Skeletal muscle tissue (tissue), 4 donors: ENCODE results near the gene CDC42EP5. TPM values are rescaled to one million over a fixed set of nuclear protein-coding genes. Genes with fewer than 3 reads are reported as not detected.

Source experiments
- H3K27ac ChIP-seq: one replicate; pipeline ENCODE4 v1.7.0; 2013; ENCODE audit warnings: mild to moderate bottlenecking, low read depth, low read length, inconsistent platforms
- H3K27me3 ChIP-seq, 3 donors: one replicate each; pipeline ENCODE4 v1.7.0; 2013; ENCODE audit warnings: low read length in 3 of 3; ENCODE audit not compliant: control insufficient read depth in 3 of 3, insufficient read depth in 3 of 3
- H3K36me3 ChIP-seq, 3 donors: one replicate each; pipeline ENCODE4 v1.7.0; 2013; ENCODE audit warnings: low read length in 3 of 3; ENCODE audit not compliant: control insufficient read depth in 3 of 3, insufficient read depth in 3 of 3
- H3K4me1 ChIP-seq, 3 donors: one replicate each; pipeline ENCODE4 v1.7.0; 2013; ENCODE audit warnings: low read length in 3 of 3, mild to moderate bottlenecking in 3 of 3; ENCODE audit not compliant: control insufficient read depth in 3 of 3, insufficient read depth in 3 of 3
- H3K4me3 ChIP-seq, 3 donors: one replicate each; pipeline ENCODE4 v1.7.0; 2013; ENCODE audit warnings: low read length in 3 of 3
- H3K9ac ChIP-seq, 3 donors: one replicate each; pipeline ENCODE4 v1.7.0; 2013; ENCODE audit warnings: low read length in 3 of 3, mild to moderate bottlenecking in 3 of 3, moderate library complexity in 2 of 3, low read depth in 1 of 3
- H3K9me3 ChIP-seq, 3 donors: one replicate each; pipeline ENCODE4 v1.7.0; 2013; ENCODE audit warnings: low read length in 3 of 3; ENCODE audit not compliant: control insufficient read depth in 3 of 3
- total RNA-seq: library from RNA; depleted of rRNA; stranded (reverse); fragments of >200 nt; gene quantifications from one replicate; pipeline ENCODE4 v1.2.3, GENCODE V29; 2014
- donor health status: Osteomylitis.

The CDC42EP5 gene
- total RNA-seq, 1 donor from 2014 or later: 31.8 TPM

GRCh38 chr19:54428323-54429175 is 44.5 kb downstream of the CDC42EP5 start:
- Histone ChIP-seq H3K36me3 (no peaks in the 10 kb centered on the region), H3K27me3 (peaks cover 42 to 51% (median 45%) of the 10 kb centered on the region in 3 donors), H3K27ac (no peak overlapping the region), H3K9ac (no peak overlapping the region), H3K9me3 (no peaks in the 10 kb centered on the region), H3K4me3 (no peak overlapping the region), H3K4me1 (peaks cover 3 to 7% (median 6%) of the 10 kb centered on the region in 3 donors)

DNA sequence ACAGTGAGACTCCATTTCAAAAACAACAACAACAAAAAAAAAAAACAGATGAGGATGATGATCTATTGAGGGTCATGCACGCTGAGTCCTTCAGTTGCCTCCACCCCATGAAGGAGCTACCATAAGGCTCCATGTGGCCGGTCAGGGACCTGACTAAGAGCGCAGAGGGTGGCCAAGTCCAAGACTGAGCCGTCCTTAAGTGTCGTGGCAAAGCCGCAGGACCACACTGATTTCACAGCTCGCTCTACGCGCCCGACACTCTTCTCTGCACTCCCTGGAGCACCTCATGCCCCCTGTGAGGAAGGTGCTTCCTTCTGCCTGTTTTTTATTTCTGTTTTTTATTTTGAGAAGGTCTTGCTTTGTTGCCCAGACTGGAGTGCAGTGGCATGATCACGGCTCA is 45.5 kb downstream of the CDC42EP5 start:
- H3K9ac ChIP-seq: no peak overlapping the region
- H3K36me3 ChIP-seq: no peaks in the 10 kb centered on the region
- H3K27me3 ChIP-seq: peaks cover 44 to 51% (median 45%) of the 10 kb centered on the region in 3 donors
- no peaks in the 10 kb centered on the region for H3K9me3 ChIP-seq
- no peak overlapping the region for H3K4me3 ChIP-seq
- peaks cover 3 to 7% (median 6%) of the 10 kb centered on the region in 3 donors for H3K4me1 ChIP-seq
- no peak overlapping the region for H3K27ac ChIP-seq

DNA sequence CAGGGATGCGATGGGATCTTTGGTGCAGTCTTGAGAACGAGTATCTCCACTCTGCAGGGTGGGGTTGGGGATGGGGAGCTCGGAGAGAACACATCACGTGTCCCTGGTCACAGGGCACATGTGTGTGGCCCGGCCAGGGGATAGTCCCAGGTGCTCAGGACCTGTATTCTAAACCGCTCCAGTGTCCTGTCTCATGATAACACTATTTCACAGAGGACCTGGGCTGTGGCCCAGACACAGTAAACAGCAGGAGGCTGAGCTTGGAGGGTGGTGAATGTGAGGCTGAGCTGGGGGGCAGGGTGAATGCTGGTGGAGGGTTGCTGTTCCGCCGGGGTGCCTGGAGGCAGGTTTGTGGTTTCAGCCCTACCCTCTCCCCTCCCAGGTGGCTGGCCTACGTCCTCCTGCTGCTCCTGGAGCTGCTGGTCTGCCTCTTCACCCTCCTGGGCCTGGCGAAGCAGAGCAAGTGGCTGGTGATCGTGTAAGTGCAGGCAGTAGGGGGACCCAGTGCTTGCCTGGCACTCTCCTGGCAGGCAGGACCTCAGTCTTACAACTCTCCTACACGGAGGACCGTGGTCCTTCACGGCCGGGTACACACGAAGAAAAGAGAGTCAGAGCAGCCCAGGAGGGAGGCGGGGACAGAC is 46.7 kb downstream of the CDC42EP5 start:
- Histone ChIP-seq H3K27ac (no peak overlapping the region), H3K27me3 (peaks cover 43 to 59% (median 50%) of the 10 kb centered on the region in 3 donors), H3K9me3 (no peaks in the 10 kb centered on the region), H3K4me1 (peaks cover under 1 to 4% (median 4%) of the 10 kb centered on the region in 3 donors), H3K36me3 (no peaks in the 10 kb centered on the region), H3K9ac (no peak overlapping the region), H3K4me3 (no peak overlapping the region)

DNA sequence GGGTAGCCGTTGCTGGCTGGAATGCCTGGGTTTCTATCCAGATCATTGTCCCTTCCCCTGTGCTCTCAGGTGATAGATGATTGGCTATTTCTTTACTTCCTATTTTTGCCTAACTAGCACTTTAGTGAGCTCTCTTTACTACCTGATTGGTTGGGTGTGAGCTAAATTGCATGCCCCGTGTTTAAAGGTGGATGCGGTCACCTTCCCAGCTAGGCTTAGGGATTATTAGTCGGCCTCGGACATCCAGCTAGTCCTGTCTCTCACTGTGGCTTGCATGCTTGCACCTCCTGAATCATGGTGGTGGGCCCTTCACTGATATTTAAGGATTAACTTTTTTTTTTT is 47.7 kb downstream of the CDC42EP5 start:
- Histone ChIP-seq H3K27me3 (peaks cover 50 to 59% (median 58%) of the 10 kb centered on the region in 3 donors), H3K9ac (no peak overlapping the region), H3K4me3 (no peak overlapping the region), H3K4me1 (peaks cover 0 to 3% (median 2%) of the 10 kb centered on the region in 3 donors), H3K36me3 (no peaks in the 10 kb centered on the region), H3K9me3 (no peaks in the 10 kb centered on the region), H3K27ac (no peak overlapping the region)

- Histone ChIP-seq H3K4me1 (no peaks in the 10 kb centered on the region), H3K27me3 (peaks cover 48 to 57% (median 57%) of the 10 kb centered on the region in 3 donors), H3K36me3 (no peaks in the 10 kb centered on the region)
These were observed 48.3 kb downstream of the CDC42EP5 start for GRCh38 chr19:54424660-54425381.

DNA sequence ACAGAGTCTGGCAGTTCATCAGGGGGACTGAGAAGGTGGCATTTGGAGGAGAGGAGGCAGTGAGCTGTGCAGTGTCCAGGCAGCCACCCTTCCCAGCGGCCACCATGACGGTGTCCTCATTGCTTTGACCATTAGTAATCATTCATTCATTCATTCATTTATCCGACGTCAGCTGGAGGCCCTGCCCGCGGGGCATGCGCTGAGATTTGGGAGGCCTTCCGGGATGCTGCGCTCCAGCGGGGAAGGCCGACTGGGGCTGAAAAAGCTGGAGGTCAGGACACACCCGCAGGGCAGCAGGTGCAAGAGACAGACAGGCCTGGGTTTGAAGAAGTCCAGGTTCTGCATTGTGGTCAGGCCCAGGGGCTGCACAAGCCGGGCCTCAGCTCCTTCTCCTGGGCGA is 48.9 kb downstream of the CDC42EP5 start:
- H3K4me3 ChIP-seq: no peak overlapping the region
- no peaks in the 10 kb centered on the region for H3K4me1 ChIP-seq
- no peaks in the 10 kb centered on the region for H3K9me3 ChIP-seq
- no peaks in the 10 kb centered on the region for H3K36me3 ChIP-seq
- H3K9ac ChIP-seq: no peak overlapping the region
- peaks cover 48 to 57% (median 57%) of the 10 kb centered on the region in 3 donors for H3K27me3 ChIP-seq
- H3K27ac ChIP-seq: no peak overlapping the region

More at GRCh38 chr19:54424660-54425381, 48.3 kb downstream of the CDC42EP5 start:
- Histone ChIP-seq H3K27ac (no peak overlapping the region), H3K9ac (no peak overlapping the region), H3K4me3 (no peak overlapping the region), H3K9me3 (no peaks in the 10 kb centered on the region)

DNA sequence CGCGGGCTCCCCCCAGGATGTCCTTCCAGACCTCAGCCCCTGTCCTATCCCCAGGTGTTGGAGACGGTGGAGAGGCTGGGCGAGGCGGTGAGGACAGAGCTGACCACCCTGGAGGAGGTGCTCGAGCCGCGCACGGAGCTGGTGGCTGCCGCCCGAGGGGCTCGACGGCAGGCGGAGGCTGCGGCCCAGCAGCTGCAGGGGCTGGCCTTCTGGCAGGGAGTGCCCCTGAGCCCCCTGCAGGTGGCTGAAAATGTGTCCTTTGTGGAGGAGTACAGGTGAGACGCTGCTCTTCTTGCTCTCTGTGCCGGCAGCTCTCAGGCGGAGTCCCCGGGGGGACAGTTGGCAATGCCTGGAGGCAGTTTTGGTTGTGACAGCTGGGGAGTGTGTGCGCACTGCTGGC is 51.0 kb downstream of the CDC42EP5 start:
- Histone ChIP-seq H3K4me3 (no peak overlapping the region), H3K27me3 (peaks cover 58 to 64% (median 63%) of the 10 kb centered on the region in 3 donors), H3K9me3 (peaks cover 0 to 2% (median 0%) of the 10 kb centered on the region in 3 donors), H3K27ac (no peak overlapping the region), H3K36me3 (no peaks in the 10 kb centered on the region), H3K4me1 (no peaks in the 10 kb centered on the region), H3K9ac (no peak overlapping the region)

GRCh38 chr19:54421521-54421920 is 51.6 kb downstream of the CDC42EP5 start:
- H3K36me3 ChIP-seq: no peaks in the 10 kb centered on the region
- H3K4me1 ChIP-seq: no peaks in the 10 kb centered on the region
- peaks cover 0 to 2% (median 0%) of the 10 kb centered on the region in 3 donors for H3K9me3 ChIP-seq
- H3K9ac ChIP-seq: no peak overlapping the region
- no peak overlapping the region for H3K4me3 ChIP-seq
- H3K27me3 ChIP-seq: peaks cover 61 to 68% (median 66%) of the 10 kb centered on the region in 3 donors
- no peak overlapping the region for H3K27ac ChIP-seq

- Histone ChIP-seq H3K27ac (no peak overlapping the region), H3K36me3 (no peaks in the 10 kb centered on the region), H3K4me3 (no peak overlapping the region), H3K4me1 (no peaks in the 10 kb centered on the region), H3K27me3 (peaks cover 61 to 68% (median 66%) of the 10 kb centered on the region in 3 donors), H3K9me3 (peaks cover 0 to 2% (median 0%) of the 10 kb centered on the region in 3 donors), H3K9ac (no peak overlapping the region)
These were observed 52.0 kb downstream of the CDC42EP5 start for GRCh38 chr19:54421169-54421516.
